Measurements from ENCODE around the gene LENEP. TPM values are rescaled to one million over a fixed set of nuclear protein-coding genes. Genes with fewer than 3 reads are reported as not detected.

Gene LENEP, protein sequence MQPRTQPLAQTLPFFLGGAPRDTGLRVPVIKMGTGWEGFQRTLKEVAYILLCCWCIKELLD
- total RNA-seq (2014; rRNA removed; shearing (Covaris generic)) (not detected in 2 replicates), polyA plus RNA-seq (2016; fragmentation: Nextera tagmentation; extraction: Ambion mirVana) (not detected in 2 replicates)

DNA sequence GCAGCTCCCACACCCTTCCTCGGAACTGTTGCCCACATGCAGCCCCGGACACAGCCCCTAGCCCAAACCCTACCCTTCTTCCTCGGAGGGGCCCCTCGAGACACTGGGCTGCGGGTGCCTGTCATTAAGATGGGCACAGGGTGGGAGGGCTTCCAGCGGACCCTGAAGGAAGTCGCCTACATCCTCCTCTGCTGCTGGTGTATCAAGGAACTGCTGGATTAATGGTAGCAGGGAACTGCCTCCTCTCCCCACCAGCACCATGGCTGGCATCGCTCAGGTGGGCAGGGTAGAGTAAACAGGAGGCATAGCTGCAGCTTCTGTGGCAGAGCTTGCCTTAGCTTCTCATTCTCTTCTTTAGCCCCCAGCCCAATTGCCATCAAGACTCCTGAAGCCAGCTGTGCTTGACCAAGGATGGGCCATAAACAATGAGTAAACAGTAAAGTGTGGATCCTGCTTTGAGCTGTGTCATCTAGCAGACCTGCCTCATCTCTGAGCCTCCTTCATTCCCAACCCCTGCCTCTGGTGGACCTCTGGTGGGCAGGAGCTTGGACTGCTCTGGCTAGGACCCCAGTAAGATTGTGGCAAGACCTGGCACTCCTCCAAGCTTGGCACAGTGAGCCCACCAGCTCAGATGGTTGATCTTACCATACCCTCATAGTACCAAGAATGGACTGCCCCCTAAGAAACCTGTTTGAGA is at the start of gene LENEP:
Gene LENEP, plus strand, starts transcription at position 15 of the 697 bp plus-strand sequence. Its CDS starts 22 bp downstream, at position 37.
- H3K27me3 ChIP-seq (replicated peaks; ENCODE audit: insufficient read depth) = no peaks in the 10 kb centered on the region
- H3K4me2 ChIP-seq (ENCODE audit: unreplicated experiment) = no peak within 1 kb of the TSS
- 0 out of 2 replicates have a peak, but pooled peaks cover 5% of the 10 kb centered on the region for H3K36me3 ChIP-seq (ENCODE audit: low read depth)
- no peak within 1 kb of the TSS for H3K27ac ChIP-seq
- 69 to 75% methylated on average over 8 of the region's 8 CpGs for WGBS, 2 experiments (ENCODE audit: low coverage in 1 of 2, low lambda C conversion rate in 2 of 2, missing lambda C conversion rate in 2 of 2)
- in situ Hi-C loops (cut with MboI) = no loop called here
- no peak within 1 kb of the TSS for H2AFZ ChIP-seq
- H3K4me1 ChIP-seq (ENCODE audit: insufficient read depth) = 0 out of 2 replicates have a peak, but pooled peaks cover 3% of the 10 kb centered on the region
- H3K9ac ChIP-seq = no peak within 1 kb of the TSS
- no peaks in the 10 kb centered on the region for H4K20me1 ChIP-seq (ENCODE audit: insufficient read depth)
- H3F3A ChIP-seq (ENCODE audit: insufficient read depth) = peaks cover 5% of the 10 kb centered on the region; the same call in 1 of the 2 replicates
- H3K9me2 ChIP-seq (ENCODE audit: insufficient read depth) = no peaks in the 10 kb centered on the region
- H3K4me3 ChIP-seq = no peak within 1 kb of the TSS
- no peaks in the 10 kb centered on the region for H3K79me2 ChIP-seq (ENCODE audit: insufficient read depth)
- no peaks in the 10 kb centered on the region for H3K9me3 ChIP-seq (ENCODE audit: low read depth)
- no peak for DNase-seq
- TF ChIP-seq EZH2phosphoT487 (IDR thresholded peaks at IDR 0.05; ENCODE audit: insufficient read depth, low read depth) (no peak), EZH2 (IDR thresholded peaks at IDR 0.05; ENCODE audit: insufficient read depth, poor library complexity, severe bottlenecking) (no peak)

- H3K9ac ChIP-seq = no peak overlapping the region
- no peak overlapping the region for H3K4me2 ChIP-seq (ENCODE audit: unreplicated experiment)
- 27 to 30% methylated on average over 6 of the region's 6 CpGs for WGBS, 2 experiments (ENCODE audit: low coverage in 1 of 2, low lambda C conversion rate in 2 of 2, missing lambda C conversion rate in 2 of 2)
These were observed 49.6 kb upstream of the LENEP start for GRCh38 chr1:154943649-154944400.

GRCh38 chr1:154944401-154945159 is 48.8 kb upstream of the LENEP start:
- Histone ChIP-seq H3K27ac (no peak overlapping the region), H3K9me2 (ENCODE audit: insufficient read depth) (no peaks in the 10 kb centered on the region), H4K20me1 (ENCODE audit: insufficient read depth) (no peaks in the 10 kb centered on the region), H2AFZ (no peak overlapping the region), H3K4me3 (no peak overlapping the region), H3K4me2 (ENCODE audit: unreplicated experiment) (no peak overlapping the region), H3K9ac (no peak overlapping the region), H3K79me2 (ENCODE audit: insufficient read depth) (no peaks in the 10 kb centered on the region), H3K9me3 (ENCODE audit: low read depth) (no peaks in the 10 kb centered on the region), H3K4me1 (ENCODE audit: insufficient read depth) (no peaks in the 10 kb centered on the region), H3F3A (ENCODE audit: insufficient read depth) (no peaks in the 10 kb centered on the region), H3K27me3 (replicated peaks; ENCODE audit: insufficient read depth) (no peaks in the 10 kb centered on the region), H3K36me3 (ENCODE audit: low read depth) (no peaks in the 10 kb centered on the region)
- WGBS, 2 experiments (ENCODE audit: low coverage in 1 of 2, low lambda C conversion rate in 2 of 2, missing lambda C conversion rate in 2 of 2) = 57% methylated on average over 9 of the region's 9 CpGs
- in situ Hi-C loops (cut with MboI) = no loop called here
- DNase-seq = no peak
- no peak for TF ChIP-seq EZH2phosphoT487 (IDR thresholded peaks at IDR 0.05; ENCODE audit: insufficient read depth, low read depth)
- no peak for TF ChIP-seq EZH2 (IDR thresholded peaks at IDR 0.05; ENCODE audit: insufficient read depth, poor library complexity, severe bottlenecking)

More at GRCh38 chr1:154943649-154944400, 49.6 kb upstream of the LENEP start:
- H2AFZ ChIP-seq = no peak overlapping the region
- no peaks in the 10 kb centered on the region for H3K79me2 ChIP-seq (ENCODE audit: insufficient read depth)
- H3K9me2 ChIP-seq (ENCODE audit: insufficient read depth) = no peaks in the 10 kb centered on the region
- in situ Hi-C loops (cut with MboI) = no loop called here
- H3K27ac ChIP-seq = no peak overlapping the region
- H3K36me3 ChIP-seq (ENCODE audit: low read depth) = no peaks in the 10 kb centered on the region
- no peaks in the 10 kb centered on the region for H4K20me1 ChIP-seq (ENCODE audit: insufficient read depth)
- TF ChIP-seq EZH2 (IDR thresholded peaks at IDR 0.05; ENCODE audit: insufficient read depth, poor library complexity, severe bottlenecking) (no peak), EZH2phosphoT487 (IDR thresholded peaks at IDR 0.05; ENCODE audit: insufficient read depth, low read depth) (no peak)
- no peaks in the 10 kb centered on the region for H3K4me1 ChIP-seq (ENCODE audit: insufficient read depth)
- no peak overlapping the region for H3K4me3 ChIP-seq
- peak; percentile 48 for DNase-seq
- no peaks in the 10 kb centered on the region for H3K9me3 ChIP-seq (ENCODE audit: low read depth)
- H3K27me3 ChIP-seq (replicated peaks; ENCODE audit: insufficient read depth) = no peaks in the 10 kb centered on the region
- no peaks in the 10 kb centered on the region; the same call in 1 of the 2 replicates for H3F3A ChIP-seq (ENCODE audit: insufficient read depth)

All from GM23248 (cell line).